GM18858 (cell line): ENCODE measurements around the gene ABCG4.
A peak's percentile ranks its signal among the peaks of the same experiment; 100 is the strongest.
"Not testable (repeated sequence)": the region's sequence is repeated elsewhere in the genome, so short reads cannot be mapped to it uniquely, and the experiment has no call there.

Experiments
- ATAC-seq: cut with Tn5 transposase; IDR thresholded peaks from one replicate; pipeline ENCODE4 v1.9.1; 2021; ENCODE audit not compliant: unreplicated experiment

ABCG4 gene

GRCh38 chr11:119149018-119149785 is at the start of gene ABCG4:
Gene ABCG4 (plus strand): TSS chr11:119149052. CDS start chr11:119149966, 914 bp downstream.
- ATAC-seq, result no peak

DNA sequence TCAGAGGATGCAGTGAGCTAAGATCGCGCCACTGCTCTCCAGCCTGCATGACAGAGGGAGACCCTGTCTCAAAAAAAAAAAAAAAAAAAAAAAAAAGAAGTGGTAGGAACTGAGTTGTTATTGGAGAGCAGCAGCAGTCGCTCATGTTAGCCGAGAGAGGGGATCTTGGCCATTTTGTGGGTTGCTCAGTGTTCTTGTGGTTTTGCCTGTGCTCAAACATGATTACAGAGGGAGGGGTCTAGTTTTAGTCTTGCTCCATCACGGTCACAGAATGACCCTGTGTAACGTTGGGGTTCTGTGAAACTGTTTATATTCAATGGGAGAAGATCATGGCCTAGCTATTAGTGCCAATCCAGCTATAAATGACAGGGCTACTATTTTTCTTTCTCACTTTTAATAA is 49.1 kb upstream of the ABCG4 start:
- no peak for ATAC-seq

DNA sequence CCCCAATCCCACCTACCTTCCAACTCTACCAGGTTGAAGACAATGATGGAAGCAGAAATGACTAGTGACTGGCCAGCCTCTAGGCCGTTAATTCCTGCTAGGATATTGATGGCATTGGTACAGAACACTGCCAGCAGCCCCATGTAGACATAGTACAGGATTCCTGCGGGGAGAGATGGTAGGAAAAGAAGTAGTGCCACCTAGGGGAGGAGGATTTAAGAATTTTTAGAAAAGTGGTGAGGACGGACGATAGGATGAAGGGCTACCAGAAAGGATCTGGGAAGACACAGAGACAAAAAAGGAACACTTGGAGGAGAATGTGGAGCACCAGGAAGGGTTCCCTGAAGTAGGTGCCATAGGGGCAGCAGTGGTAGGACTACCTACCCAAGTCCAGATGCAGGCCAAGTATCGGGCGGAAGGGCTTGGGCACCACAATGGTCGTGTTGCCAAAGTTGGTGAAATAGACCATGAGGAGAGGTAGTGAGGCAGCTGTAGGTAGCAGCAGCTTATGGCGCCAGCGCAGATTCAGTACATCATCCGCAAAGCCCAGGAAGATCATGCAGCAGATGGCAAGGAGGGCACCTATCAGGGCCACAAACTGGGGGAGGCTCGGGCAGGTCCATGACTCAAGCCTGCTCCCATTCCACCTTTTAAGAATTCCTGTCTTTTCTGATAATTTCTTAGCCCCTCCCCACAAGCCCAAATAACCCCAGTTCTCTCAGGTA is 48.4 kb upstream of the ABCG4 start:
- no peak for ATAC-seq

DNA sequence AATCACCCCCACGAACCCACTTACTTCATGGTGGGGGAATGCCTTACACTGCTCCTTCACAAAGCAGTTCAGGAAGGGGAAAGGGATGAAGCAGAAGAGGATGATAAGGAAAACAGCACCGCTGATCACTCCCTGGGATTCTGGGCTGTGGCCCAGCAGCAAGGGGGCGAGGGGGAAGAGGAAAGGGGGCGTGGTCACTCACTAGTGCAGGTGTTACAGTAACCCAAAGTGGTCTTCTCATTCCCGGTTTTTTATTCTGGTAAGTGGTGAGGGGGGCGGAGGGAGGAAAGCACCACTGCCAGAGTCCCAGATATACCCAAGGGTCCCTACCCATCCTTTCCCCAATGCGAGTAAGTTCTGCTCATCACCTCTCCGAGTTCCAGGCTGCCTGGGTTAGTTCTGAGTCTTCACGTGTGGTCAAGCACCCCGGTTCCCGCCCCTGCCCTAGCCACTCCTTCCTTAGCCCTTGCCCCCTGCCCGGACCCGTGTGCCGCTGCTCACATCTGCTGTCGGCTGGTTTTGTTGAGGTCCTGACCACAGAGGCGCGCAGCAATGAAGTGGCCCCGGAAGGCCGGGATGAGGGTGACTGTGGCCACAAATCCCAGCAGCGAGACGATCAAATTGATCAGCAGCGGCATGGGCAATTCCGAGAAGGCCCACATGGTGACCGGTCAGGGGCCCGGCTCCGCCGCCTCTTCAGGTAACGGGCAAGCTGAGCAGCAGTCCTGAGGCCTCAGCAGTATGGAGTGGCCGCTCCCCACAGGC is 47.7 kb upstream of the ABCG4 start:
- ATAC-seq, result peak; percentile 2

GRCh38 chr11:119101759-119102423 is 47.0 kb upstream of the ABCG4 start, which contains the start of gene DPAGT1:
Gene DPAGT1 (minus strand): TSS chr11:119101853. CDS start chr11:119101655, 198 bp downstream.
- ATAC-seq, result peak; percentile 44

DNA sequence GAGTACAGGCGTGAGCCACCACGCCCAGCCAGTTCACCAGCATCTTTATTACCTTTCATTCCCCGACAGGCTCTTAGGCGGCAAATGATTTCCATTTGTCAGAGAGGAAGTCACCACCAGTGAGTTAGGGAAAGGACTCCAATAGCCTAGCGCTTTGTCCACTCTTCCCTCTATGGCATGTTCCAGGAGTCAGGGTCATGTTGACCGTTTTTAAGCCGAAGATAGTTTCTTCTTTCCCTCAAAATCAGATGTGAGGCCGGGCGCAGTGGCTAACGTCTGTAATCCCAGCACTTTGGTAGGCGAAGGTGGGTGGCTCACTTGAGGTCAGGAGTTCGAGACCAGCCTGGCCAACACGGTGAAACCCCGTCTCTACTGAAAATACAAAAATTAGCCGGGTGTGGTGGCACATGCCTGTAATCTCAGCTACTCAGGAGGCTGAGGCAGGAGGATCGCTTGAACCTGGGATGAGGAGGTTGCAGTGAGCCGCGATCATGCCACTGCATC is 45.6 kb upstream of the ABCG4 start:
- ATAC-seq, result not testable (repeated sequence)

DNA sequence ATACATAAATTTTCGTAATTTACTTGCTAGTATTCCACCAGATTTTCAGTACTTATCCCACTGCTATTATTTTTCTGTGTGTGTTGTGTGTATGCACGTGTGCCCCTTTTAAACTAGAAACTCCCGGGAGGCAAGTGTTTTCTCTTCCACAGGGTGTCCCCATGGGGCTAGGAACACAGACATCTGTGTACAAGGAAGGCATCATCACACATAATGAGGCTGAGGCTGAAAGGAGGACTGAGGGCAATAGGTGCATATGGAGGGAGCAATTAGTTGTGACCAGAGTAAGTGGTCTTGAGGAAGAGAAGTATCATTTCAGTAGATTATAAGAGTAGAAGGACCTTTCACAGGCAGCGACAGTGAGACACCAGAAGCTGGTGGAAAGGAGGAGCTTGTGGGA is 45.1 kb upstream of the ABCG4 start:
- no peak for ATAC-seq

DNA sequence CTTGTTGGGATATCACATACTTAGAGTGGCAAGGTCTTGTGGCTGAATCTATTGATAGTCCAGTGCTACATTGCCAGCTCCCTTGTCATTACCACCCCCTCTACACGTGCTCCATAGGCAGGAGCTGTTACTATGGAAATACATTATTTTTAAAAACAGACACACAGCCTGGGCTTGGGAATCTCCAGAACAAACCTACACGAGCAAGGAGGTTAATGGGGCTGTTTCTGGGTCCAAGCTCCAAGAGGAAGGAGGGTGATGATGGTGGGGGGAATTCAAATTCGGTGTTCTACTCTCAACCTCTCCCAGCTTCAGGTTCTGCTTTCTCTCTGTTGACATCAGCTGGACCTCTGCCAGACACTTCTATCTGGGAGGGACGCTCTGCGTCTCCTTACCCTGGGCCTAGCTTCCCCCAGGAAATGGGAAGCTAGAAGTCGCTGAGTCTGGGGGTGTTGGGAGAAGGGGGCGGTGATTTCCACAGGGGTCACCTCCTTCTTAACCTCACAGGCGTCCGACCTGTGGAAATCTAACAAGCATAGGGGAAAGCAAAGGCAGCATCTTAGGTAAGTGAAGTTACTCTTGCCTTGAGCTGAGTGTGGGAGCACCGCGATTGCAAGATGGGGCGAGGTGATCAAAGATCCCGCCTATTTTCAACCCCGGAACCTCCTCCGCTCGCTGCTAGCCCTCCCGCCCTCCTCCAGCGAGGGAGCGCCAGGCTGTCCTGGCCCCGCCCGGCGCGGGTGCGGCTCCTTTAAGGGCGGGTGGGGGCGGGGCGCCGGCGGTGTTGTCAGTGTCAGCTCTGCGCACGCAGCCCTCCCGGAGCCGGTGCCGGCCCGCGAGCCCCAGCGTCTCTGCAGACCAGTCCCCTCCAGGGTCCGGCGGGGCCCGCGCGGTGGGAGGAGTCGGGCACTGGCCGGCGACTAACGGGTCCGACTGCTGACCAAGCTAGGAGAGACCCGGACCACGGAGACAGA is 42.0 kb upstream of the ABCG4 start, which contains the start of gene C2CD2L:
C2CD2L (plus strand) TSS at position 781 of the 974 bp plus-strand sequence. CDS start 398 bp downstream, outside the sequence.
- peak; percentile 59 for ATAC-seq

- no peak for ATAC-seq
Measured at GRCh38 chr11:119107538-119108145, 41.2 kb upstream of the ABCG4 start.

DNA sequence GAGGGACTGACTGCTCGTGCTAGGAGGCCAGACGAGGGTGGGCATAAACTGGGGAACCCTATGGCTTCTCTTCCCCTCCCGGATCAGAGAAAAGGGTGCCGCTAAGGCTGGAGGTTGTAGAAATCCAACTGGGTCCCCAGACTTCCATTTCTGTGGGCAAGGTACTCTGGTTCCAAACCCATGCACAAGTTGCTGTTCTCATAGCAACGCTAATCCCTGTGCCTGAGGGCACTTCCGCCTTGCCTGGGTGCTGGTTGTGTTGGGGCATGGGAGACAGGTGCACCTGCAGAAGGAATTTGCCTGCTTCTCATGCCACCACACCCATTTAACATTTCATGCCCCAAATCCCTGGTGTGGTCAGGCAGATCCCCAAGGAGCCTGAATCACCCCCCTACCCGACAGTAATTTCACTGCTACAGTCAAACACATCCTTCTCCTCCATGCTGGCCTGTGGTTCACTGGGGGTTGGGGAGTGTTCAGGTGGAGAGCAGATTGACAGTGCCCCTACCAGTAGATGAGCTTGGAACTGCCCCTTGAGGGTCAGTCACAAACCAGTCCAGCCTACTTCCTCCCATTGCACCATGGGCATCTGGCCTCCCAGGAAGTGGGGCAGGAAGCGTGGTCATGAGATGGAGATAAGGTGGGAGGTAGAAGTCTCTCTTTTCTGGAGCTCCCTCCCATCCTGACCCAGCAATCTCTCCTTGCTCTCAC is 40.6 kb upstream of the ABCG4 start:
- no peak for ATAC-seq

DNA sequence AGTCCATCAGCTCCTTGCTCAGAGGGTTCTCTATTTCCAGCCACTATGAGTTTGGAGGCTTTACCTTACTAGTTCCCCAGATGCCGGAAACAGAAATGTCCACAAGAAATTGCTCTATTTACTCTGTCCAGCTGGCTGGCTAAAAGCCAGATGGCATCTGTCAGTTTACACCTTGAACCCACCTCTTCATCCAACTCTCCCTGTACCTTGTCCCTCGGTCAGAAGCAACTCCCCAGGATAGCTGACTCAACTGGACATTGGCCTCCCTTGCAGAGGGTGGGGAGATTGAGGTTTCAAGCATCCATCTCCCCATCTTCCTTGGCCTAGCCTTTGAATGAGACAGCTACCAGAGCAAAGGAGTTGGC is 40.0 kb upstream of the ABCG4 start:
- no peak for ATAC-seq

- ATAC-seq, result no peak
Measured at GRCh38 chr11:119109843-119110242, 39.0 kb upstream of the ABCG4 start.

- ATAC-seq, result no peak
Measured at GRCh38 chr11:119110439-119110838, 38.4 kb upstream of the ABCG4 start.

GRCh38 chr11:119111361-119111925 is 37.4 kb upstream of the ABCG4 start:
- no peak for ATAC-seq

DNA sequence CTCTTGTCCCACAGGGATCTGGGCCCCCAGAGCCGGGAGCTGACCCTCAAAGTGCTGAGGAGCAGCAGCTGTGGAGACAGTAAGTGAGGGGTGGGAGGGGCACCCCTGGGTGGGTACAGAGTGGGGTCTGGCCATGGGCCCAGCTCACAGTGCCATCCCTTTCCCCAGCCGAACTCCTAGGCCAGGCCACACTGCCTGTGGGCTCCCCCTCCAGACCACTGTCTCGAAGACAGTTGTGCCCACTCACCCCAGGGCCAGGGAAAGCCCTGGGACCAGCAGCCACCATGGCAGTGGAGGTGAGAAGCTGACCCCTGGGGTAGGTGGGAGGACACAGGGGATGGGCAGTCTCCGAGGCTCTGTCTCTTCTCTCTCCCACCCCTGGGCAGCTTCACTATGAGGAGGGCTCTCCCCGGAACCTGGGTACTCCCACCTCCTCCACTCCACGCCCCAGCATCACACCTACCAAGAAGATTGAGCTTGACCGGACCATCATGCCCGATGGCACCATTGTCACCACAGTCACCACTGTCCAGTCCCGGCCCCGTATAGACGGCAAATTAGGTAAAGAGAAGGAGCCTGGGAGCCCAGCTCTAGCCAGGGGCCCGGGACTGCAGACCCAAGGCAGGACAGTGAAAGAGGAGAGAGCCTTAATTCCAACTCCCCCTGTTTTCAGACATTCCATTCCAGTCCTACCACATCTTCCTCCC is 36.4 kb upstream of the ABCG4 start:
- no peak for ATAC-seq

GRCh38 chr11:119113716-119114115 is 35.1 kb upstream of the ABCG4 start:
- ATAC-seq, result no peak

- no peak for ATAC-seq
Measured at GRCh38 chr11:119114351-119114750, 34.5 kb upstream of the ABCG4 start.
